Choroid plexus epithelial cell (primary cell): ENCODE measurements around the gene RANBP1.
"Not testable (repeated sequence)": the region's sequence is repeated elsewhere in the genome, so short reads cannot be mapped to it uniquely, and the experiment has no call there.

Experiments used
- DNase-seq: peaks from one replicate; pipeline ENCODE4 v3.0.0-alpha.2; 2010; ENCODE audit warnings: low read depth
- H3K4me3 ChIP-seq: 2 replicates; pipeline ENCODE4 v1.5.1; 2011; ENCODE audit warnings: low read depth, mild to moderate bottlenecking, control low read depth, low read length, moderate library complexity
- CTCF ChIP-seq: conservative IDR thresholded peaks from 2 replicates; pipeline ENCODE4 v1.5.1; 2011; ENCODE audit warnings: low read depth, mild to moderate bottlenecking, control low read depth, inconsistent platforms, low read length, moderate library complexity

RANBP1 gene

DNA sequence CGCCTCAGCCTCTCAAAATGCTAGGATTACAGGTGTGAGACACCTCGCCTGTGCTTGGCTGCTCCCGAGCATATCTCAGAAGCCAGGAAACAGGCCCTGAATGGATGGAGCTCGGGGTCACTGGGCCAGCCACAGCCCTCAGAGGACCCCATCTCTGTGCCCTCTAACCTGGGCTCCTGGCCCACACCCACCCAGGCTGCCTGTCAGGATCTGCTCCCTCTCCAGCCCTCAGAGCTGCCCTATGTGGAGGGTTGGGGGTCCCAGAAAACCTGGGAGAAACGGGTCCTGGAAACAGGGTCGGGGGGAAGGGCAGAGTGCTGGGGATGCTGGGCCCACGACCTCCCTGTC lies 40.1 kb downstream of the RANBP1 start:
- no peak for DNase-seq
- no peak for TF ChIP-seq CTCF

DNA sequence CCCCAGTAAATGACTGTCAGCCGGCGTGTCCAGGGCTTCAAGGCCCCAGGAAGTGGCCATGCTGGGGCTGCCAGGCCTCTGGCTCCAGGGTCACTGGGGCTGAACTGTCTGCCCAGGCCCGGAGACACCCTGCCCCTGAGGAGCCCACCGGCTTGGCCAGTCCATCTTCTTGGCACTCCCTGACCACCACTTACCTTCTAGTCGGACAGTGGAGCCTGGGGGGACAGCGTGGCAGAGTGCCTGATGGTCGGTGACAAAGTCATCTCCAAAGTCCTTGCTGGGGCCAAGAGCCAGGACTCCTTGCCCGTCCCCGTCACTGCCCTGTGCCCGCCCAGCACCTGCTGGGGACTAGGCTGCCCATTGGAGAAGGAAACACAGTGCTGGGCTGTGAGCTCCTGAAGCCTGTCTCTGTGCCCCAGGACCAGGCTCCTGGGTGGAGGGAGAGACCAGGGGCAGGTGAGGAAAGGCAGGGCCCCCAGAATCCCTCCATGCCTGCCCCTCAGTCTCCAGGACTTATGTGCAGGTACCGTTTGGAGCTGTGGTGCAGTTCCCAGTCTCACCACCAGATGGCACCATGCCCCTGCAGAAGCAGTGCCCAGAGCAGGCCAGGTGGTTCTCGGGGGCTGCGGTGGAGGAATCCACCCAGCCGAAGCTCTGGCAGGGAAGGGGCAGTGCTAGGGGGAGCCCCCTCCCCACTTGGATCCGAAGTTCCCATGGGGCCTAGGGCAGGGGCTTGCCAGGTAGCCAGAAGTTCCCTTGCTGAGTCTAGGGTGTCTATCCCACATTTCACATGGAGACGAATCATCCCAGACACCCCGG lies 40.9 kb downstream of the RANBP1 start:
- peak; percentile 97 for TF ChIP-seq CTCF
- peak; percentile 82 for DNase-seq
- H3K4me3 ChIP-seq, result no peak overlapping the region

More for the DNA sequence above, 40.1 kb downstream of the RANBP1 start:
- H3K4me3 ChIP-seq, result no peak overlapping the region

DNA sequence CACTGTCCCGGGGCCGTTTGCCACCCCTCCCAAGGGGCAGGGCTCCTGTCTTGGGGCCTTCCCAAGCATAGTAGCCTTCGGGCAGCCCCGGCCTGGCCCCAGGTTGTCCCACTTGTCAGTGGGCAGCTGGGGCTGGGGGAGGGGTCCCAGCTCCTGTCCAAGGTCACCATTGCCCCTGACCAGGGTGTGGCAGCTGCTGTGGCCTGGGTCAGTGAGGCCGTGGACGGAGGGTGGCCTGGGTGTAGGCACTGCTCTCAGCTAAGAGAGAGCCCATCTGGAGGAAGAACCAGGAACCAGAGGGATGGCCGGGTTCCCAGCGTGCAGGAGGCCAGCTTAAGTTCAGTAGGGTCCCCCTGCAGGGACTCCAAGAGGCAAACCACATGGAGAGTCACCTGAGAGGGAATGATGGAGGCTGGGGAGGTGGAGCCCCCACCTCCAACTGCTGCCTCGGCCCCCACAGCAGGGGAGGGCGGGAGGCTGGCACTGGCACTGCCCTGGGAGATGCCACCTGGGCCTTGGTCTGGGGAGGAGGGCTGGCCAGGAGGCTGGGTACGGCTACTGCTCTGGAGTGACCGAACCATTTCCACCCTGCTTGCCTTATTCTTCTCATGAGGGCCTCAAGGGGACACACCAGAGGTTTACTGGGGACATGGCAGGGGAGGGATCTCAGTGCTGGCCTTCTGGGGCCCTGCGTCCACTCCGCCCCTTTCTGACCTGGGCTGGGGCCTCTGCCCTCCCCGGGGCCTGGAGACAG lies 41.7 kb downstream of the RANBP1 start:
- no peak for TF ChIP-seq CTCF

GRCh38 chr22:20158391-20159036 lies 42.6 kb downstream of the RANBP1 start:
- no peak for TF ChIP-seq CTCF
- no peak overlapping the region for H3K4me3 ChIP-seq
- no peak for DNase-seq

More for the DNA sequence above, 41.7 kb downstream of the RANBP1 start:
- DNase-seq, result no peak
- no peak overlapping the region for H3K4me3 ChIP-seq

GRCh38 chr22:20159076-20159475 lies 43.2 kb downstream of the RANBP1 start:
- TF ChIP-seq CTCF, result no peak
- no peak for DNase-seq
- H3K4me3 ChIP-seq, result no peak overlapping the region

GRCh38 chr22:20159531-20159930 lies 43.6 kb downstream of the RANBP1 start:
- H3K4me3 ChIP-seq, DNase-seq: not testable (repeated sequence)

- TF ChIP-seq CTCF, result no peak
- no peak overlapping the region for H3K4me3 ChIP-seq
- DNase-seq, result no peak
Measured at GRCh38 chr22:20160041-20160440, 44.1 kb downstream of the RANBP1 start.
